ENCODE data around the gene CDH4.

DNA sequence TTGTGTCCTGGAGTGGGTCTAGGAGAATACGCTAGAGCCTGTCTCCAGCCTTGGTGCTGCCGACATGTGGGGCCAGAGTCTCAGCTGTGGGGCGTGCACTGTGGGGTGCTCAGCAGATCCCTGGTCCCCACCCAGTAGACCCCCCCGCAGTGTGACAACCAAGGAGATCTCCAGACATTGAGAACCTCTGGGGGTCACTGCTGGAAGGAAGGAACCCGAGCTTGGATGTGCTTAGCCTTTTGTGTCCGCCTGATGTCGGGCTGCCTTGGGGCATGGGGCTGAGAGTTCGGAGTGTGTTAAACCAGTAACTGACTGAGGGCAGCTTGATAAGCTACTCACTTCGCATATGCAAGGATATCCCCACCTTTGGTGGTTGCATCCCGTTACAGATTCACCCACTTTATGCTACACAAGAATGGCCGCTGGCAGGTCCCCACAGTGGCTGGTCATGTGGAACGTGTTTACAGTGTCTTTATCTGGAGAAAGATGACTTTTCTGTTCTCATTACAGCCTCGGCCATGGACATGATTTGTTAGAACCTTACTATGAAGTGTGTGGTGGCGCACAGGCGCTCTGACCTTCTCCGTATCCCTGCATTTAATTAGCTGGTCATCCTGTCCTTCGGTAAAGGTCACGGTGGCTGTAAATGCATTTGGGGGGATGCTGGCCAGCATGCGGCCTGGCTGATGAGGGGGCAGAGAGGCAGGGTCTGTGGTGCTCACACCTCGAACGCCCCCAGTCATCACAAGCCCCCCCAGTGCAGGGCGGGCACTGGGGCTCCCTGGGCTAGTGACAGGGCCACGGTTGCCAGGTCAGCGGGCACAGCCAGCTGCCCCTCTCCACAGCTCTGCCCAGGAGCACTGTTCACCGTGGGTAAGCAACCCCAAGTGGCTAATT is 446.8 kb downstream of the CDH4 start:
- TF ChIP-seq POLR2A (IDR thresholded peaks at IDR 0.05) = no peak
- TF ChIP-seq, protein P1, sequence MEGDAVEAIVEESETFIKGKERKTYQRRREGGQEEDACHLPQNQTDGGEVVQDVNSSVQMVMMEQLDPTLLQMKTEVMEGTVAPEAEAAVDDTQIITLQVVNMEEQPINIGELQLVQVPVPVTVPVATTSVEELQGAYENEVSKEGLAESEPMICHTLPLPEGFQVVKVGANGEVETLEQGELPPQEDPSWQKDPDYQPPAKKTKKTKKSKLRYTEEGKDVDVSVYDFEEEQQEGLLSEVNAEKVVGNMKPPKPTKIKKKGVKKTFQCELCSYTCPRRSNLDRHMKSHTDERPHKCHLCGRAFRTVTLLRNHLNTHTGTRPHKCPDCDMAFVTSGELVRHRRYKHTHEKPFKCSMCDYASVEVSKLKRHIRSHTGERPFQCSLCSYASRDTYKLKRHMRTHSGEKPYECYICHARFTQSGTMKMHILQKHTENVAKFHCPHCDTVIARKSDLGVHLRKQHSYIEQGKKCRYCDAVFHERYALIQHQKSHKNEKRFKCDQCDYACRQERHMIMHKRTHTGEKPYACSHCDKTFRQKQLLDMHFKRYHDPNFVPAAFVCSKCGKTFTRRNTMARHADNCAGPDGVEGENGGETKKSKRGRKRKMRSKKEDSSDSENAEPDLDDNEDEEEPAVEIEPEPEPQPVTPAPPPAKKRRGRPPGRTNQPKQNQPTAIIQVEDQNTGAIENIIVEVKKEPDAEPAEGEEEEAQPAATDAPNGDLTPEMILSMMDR (IDR thresholded peaks at IDR 0.05) = no peak
